Mucosa of gallbladder (tissue), 1 donor: ENCODE results near the gene PLXNB1. TPM values are rescaled to one million over a fixed set of nuclear protein-coding genes. Genes with fewer than 3 reads are reported as not detected.
"Not testable (repeated sequence)": the region's sequence is repeated elsewhere in the genome, so short reads cannot be mapped to it uniquely, and the experiment has no call there.

Experiments
- DNase-seq: peaks from one replicate; pipeline ENCODE4 v3.0.0-alpha.2; 2020; ENCODE audit warnings: low spot score
- total RNA-seq: library from RNA; stranded (reverse); gene quantifications from one replicate; pipeline ENCODE4 v1.2.1, GENCODE V29; 2021
- donor health status: DM: no; HTN: no; CAD: no.

The PLXNB1 gene
- total RNA-seq: 257 TPM

GRCh38 chr3:48429960-48430707 is at the start of gene PLXNB1:
Gene PLXNB1 (minus strand): TSS chr3:48430086. CDS start chr3:48424611, 5,475 bp downstream.
- peak; percentile 72 for DNase-seq

GRCh38 chr3:48478626-48479555 is 49.0 kb upstream of the PLXNB1 start:
- DNase-seq: no peak

GRCh38 chr3:48477959-48478520 is 48.2 kb upstream of the PLXNB1 start:
- no peak for DNase-seq

GRCh38 chr3:48476426-48477053 is 46.7 kb upstream of the PLXNB1 start:
- DNase-seq: no peak

GRCh38 chr3:48475188-48475587 is 45.3 kb upstream of the PLXNB1 start:
- DNase-seq: no peak

GRCh38 chr3:48474619-48475018 is 44.7 kb upstream of the PLXNB1 start:
- no peak for DNase-seq

- DNase-seq: not testable (repeated sequence)
These were observed 44.1 kb upstream of the PLXNB1 start for GRCh38 chr3:48474031-48474430.

GRCh38 chr3:48473617-48473952 is 43.7 kb upstream of the PLXNB1 start:
- no peak for DNase-seq

- DNase-seq: peak; percentile 92
These were observed 43.2 kb upstream of the PLXNB1 start for GRCh38 chr3:48472923-48473616.

- no peak for DNase-seq
These were observed 42.7 kb upstream of the PLXNB1 start for GRCh38 chr3:48472673-48472922.

GRCh38 chr3:48470286-48470685 is 40.4 kb upstream of the PLXNB1 start:
- DNase-seq: no peak

- no peak for DNase-seq
These were observed 39.4 kb upstream of the PLXNB1 start for GRCh38 chr3:48469046-48469915.

GRCh38 chr3:48468329-48468731 is 38.4 kb upstream of the PLXNB1 start:
- DNase-seq: peak; percentile 81

GRCh38 chr3:48467473-48468267 is 37.8 kb upstream of the PLXNB1 start:
- DNase-seq: no peak

- no peak for DNase-seq
These were observed 37.2 kb upstream of the PLXNB1 start for GRCh38 chr3:48467110-48467454.

- DNase-seq: no peak
These were observed 36.7 kb upstream of the PLXNB1 start for GRCh38 chr3:48466386-48467109.

GRCh38 chr3:48465531-48466378 is 35.9 kb upstream of the PLXNB1 start:
- DNase-seq: peak; percentile 99

GRCh38 chr3:48465237-48465530 is 35.3 kb upstream of the PLXNB1 start:
- no peak for DNase-seq
